Bronchial epithelial cell (primary cell): ENCODE results near the gene STAG1. TPM values are rescaled to one million over a fixed set of nuclear protein-coding genes. Genes with fewer than 3 reads are reported as not detected.
"Not testable (repeated sequence)": the region's sequence is repeated elsewhere in the genome, so short reads cannot be mapped to it uniquely, and the experiment has no call there.

Experiments
- DNase-seq: peaks from one replicate; pipeline ENCODE4 v3.0.0-alpha.2; 2010; ENCODE audit warnings: low read depth
- FAIRE-seq: peaks from 2 replicates; lab custom pipeline; 2011; peaks lifted over from hg19 to GRCh38; lab: Jason Lieb, UNC
- H3K27me3 ChIP-seq: 2 replicates; pipeline ENCODE4 v1.5.1; 2011; ENCODE audit warnings: low read length; ENCODE audit not compliant: control insufficient read depth, insufficient read depth
- H3K36me3 ChIP-seq: 2 replicates; pipeline ENCODE4 v1.5.1; 2011; ENCODE audit warnings: low read length; ENCODE audit not compliant: control insufficient read depth, insufficient read depth
- H3K4me3 ChIP-seq: 2 replicates; pipeline ENCODE4 v1.5.1; 2011; ENCODE audit warnings: mild to moderate bottlenecking, low read depth, low read length, control low read depth
- total RNA-seq: library from RNA; depleted of rRNA; stranded (reverse); fragments of >200 nt; gene quantifications from 2 replicates; pipeline ENCODE4 v1.2.1, GENCODE V29; 2014
- TF ChIP-seq, protein P1 (sequence below): IDR thresholded peaks from 2 replicates; pipeline ENCODE4 v1.5.1; 2011; ENCODE audit warnings: mild to moderate bottlenecking, moderate library complexity, low read length, control low read depth, inconsistent platforms; ENCODE audit not compliant: insufficient read depth, severe bottlenecking

STAG1 gene
- total RNA-seq: 20.9 and 26.3 TPM in 2 replicates

- no peak for FAIRE-seq
- DNase-seq: no peak
- peak within 1 kb of the TSS; percentile 74 for H3K4me3 ChIP-seq
- no peaks in the 10 kb centered on the region for H3K27me3 ChIP-seq
- TF ChIP-seq, protein P1, sequence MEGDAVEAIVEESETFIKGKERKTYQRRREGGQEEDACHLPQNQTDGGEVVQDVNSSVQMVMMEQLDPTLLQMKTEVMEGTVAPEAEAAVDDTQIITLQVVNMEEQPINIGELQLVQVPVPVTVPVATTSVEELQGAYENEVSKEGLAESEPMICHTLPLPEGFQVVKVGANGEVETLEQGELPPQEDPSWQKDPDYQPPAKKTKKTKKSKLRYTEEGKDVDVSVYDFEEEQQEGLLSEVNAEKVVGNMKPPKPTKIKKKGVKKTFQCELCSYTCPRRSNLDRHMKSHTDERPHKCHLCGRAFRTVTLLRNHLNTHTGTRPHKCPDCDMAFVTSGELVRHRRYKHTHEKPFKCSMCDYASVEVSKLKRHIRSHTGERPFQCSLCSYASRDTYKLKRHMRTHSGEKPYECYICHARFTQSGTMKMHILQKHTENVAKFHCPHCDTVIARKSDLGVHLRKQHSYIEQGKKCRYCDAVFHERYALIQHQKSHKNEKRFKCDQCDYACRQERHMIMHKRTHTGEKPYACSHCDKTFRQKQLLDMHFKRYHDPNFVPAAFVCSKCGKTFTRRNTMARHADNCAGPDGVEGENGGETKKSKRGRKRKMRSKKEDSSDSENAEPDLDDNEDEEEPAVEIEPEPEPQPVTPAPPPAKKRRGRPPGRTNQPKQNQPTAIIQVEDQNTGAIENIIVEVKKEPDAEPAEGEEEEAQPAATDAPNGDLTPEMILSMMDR: peak; percentile 99
- no peaks in the 10 kb centered on the region for H3K36me3 ChIP-seq
These were observed at the start of gene STAG1 for GRCh38 chr3:136752172-136752421. TSS of gene STAG1 (minus strand) at chr3:136752378. CDS start at chr3:136630898, 121,480 bp downstream.

GRCh38 chr3:136801146-136801545, 49.0 kb upstream of the STAG1 start:
- not testable (repeated sequence) for FAIRE-seq, H3K4me3 ChIP-seq, H3K27me3 ChIP-seq, DNase-seq, H3K36me3 ChIP-seq

- FAIRE-seq: no peak
- TF ChIP-seq, protein P1: no peak
- Histone ChIP-seq H3K36me3 (no peaks in the 10 kb centered on the region), H3K4me3 (no peak overlapping the region), H3K27me3 (no peaks in the 10 kb centered on the region)
- DNase-seq: no peak
These were observed 40.6 kb upstream of the STAG1 start for GRCh38 chr3:136792556-136793330.

DNA sequence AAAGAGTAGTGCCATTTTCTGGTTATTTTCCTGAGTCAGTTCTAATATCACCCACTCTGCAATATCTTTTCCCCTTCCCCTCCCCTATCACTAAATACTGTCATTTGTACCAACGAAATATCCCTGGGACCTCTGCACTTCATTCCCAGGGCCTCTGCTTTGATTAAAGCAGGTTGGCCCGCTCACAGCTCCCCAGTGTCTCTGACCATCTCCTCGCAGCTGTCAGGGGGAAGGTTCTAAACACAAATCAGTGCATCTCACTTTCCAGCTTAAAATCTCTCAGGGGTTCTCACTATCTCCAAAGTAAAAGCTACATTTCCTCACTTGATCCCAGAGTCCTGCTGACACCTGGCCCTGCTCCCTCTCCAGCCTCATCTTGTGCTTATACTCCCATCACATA, 38.6 kb upstream of the STAG1 start:
- no peaks in the 10 kb centered on the region for H3K36me3 ChIP-seq
- TF ChIP-seq, protein P1: no peak
- no peak overlapping the region for H3K4me3 ChIP-seq
- FAIRE-seq (no peak), DNase-seq (no peak)
- no peaks in the 10 kb centered on the region for H3K27me3 ChIP-seq

DNA sequence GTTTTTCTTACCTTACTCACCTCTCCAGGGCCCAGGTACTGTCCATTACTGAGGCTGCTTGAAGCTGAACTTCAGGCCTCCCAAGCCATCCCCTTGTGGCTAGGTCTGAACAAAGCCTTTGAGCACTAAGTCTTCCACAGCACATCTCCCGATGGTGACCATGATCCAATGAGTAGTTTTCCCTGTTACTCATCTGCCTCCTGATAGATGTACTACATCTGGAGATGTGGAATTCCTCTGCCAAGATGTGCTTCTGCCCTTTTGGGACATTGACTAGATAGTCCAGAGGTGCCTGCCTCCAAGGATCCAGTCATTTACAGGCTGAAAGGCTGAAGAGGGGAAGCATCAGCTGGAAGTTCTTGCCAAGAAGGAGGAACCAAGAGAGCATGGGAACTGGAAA, 37.8 kb upstream of the STAG1 start:
- no peaks in the 10 kb centered on the region for H3K36me3 ChIP-seq
- no peaks in the 10 kb centered on the region for H3K27me3 ChIP-seq
- DNase-seq: no peak
- no peak overlapping the region for H3K4me3 ChIP-seq
- TF ChIP-seq, protein P1: no peak
- no peak for FAIRE-seq

DNA sequence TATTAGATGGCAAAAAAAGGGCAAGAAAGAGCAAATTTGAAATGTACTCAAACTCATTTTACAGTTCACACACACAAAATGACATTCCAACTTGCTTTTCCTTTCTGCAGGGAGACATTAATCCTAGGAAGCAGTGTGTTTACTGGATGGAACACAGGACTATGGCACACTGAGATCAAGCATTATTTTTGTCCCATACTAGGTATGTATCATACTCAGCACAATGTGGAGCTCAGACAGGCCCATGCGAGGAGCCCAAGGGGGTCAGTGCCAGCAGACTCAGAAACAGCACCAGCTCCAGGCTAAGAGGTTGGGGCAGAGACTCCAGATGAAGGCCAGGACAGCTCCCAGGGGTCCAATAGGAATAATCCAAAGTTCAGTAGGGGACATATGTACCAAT, 36.0 kb upstream of the STAG1 start:
- FAIRE-seq (no peak), DNase-seq (no peak)
- TF ChIP-seq, protein P1: no peak
- no peaks in the 10 kb centered on the region for H3K27me3 ChIP-seq
- H3K4me3 ChIP-seq: no peak overlapping the region
- H3K36me3 ChIP-seq: no peaks in the 10 kb centered on the region
